Calu3 (cell line): ENCODE measurements around the gene SGCA. TPM values are rescaled to one million over a fixed set of nuclear protein-coding genes. Genes with fewer than 3 reads are reported as not detected.

Experiments
- BruUV-seq: library from RNA; stranded (reverse); fragments of 400-500 nt; replicated peaks from 2 replicates; lab custom pipeline; 2021; lab: Mats Ljungman, UMichigan
- CTCF ChIA-PET: fragments of 300-600 bp; sonication (Branson Sonifier 250); formaldehyde crosslinking; loops from one replicate; lab custom pipeline; 2022; ENCODE audit warnings: antibody characterized with exemption; lab: Charles Lee
- DNase-seq: peaks from one replicate; pipeline ENCODE4 v3.0.0; 2022
- H3K27ac Mint-ChIP-seq: one replicate; pipeline ENCODE4 v1.8.0; 2022; ENCODE audit warnings: mixed read lengths; ENCODE audit not compliant: unreplicated experiment
- H3K27me3 Mint-ChIP-seq: one replicate; pipeline ENCODE4 v1.8.0; 2022; ENCODE audit warnings: mixed read lengths; ENCODE audit not compliant: unreplicated experiment
- H3K36me3 Mint-ChIP-seq: one replicate; pipeline ENCODE4 v1.8.0; 2022; ENCODE audit warnings: mild to moderate bottlenecking, moderate library complexity, mixed read lengths; ENCODE audit not compliant: insufficient read depth, unreplicated experiment
- H3K4me1 Mint-ChIP-seq: one replicate; pipeline ENCODE4 v1.8.0; 2022; ENCODE audit warnings: mild to moderate bottlenecking, low read depth, mixed read lengths; ENCODE audit not compliant: unreplicated experiment
- H3K4me3 Mint-ChIP-seq: one replicate; pipeline ENCODE4 v1.8.0; 2022; ENCODE audit warnings: mild to moderate bottlenecking, low read depth, moderate library complexity, mixed read lengths; ENCODE audit not compliant: unreplicated experiment
- H3K9me3 Mint-ChIP-seq: one replicate; pipeline ENCODE4 v1.8.0; 2022; ENCODE audit warnings: low read depth, mixed read lengths; ENCODE audit not compliant: unreplicated experiment
- CTCF ChIP-seq: fragments of 200-600 bp; IDR thresholded peaks from one replicate; pipeline ENCODE4 v1.8.0; 2022; ENCODE audit warnings: antibody characterized with exemption; ENCODE audit not compliant: unreplicated experiment
- intact Hi-C: fragments of 100-400 bp; cut with micrococcal nuclease; formaldehyde crosslinking; loops from one replicate; pipeline ENCODE4 v1.10.0; 2022; ENCODE audit not compliant: unreplicated experiment
- total RNA-seq: library from RNA; stranded (reverse); gene quantifications from 2 replicates; pipeline ENCODE4 v1.2.3, GENCODE V29; 2022

The SGCA gene
- total RNA-seq, 1 experiment from 2014 or later = not detected

- no peak overlapping the region for H3K4me3 Mint-ChIP-seq
- CTCF ChIA-PET = interaction anchor here (0.7 kb wide), 1 partner anchor 11 kb away, joined by 10 read pairs; no protein-coding TSS in a partner anchor
Measured at GRCh38 chr17:50155115-50155819, 10.5 kb upstream of the SGCA start.

GRCh38 chr17:50157891-50158290, 7.9 kb upstream of the SGCA start:
- DNase-seq = no peak
- CTCF ChIA-PET = interaction anchor here (0.8 kb wide), 1 partner anchor 115 kb away, joined by 3 read pairs; no protein-coding TSS in a partner anchor
- intact Hi-C loops = no loop called here
- Mint-ChIP-seq H3K4me3 (no peak overlapping the region), H3K4me1 (peaks cover 43% of the 10 kb centered on the region), H3K36me3 (peaks cover 12% of the 10 kb centered on the region), H3K9me3 (no peaks in the 10 kb centered on the region), H3K27ac (no peak overlapping the region), H3K27me3 (peaks cover 36% of the 10 kb centered on the region)
- no peak for TF ChIP-seq CTCF
- BruUV-seq = no TSS peak

More at GRCh38 chr17:50155115-50155819, 10.5 kb upstream of the SGCA start:
- BruUV-seq = no TSS peak
- no peaks in the 10 kb centered on the region for H3K9me3 Mint-ChIP-seq
- intact Hi-C loops = no loop called here
- no peak overlapping the region for H3K27ac Mint-ChIP-seq
- H3K4me1 Mint-ChIP-seq = peaks cover 36% of the 10 kb centered on the region
- peaks cover 25% of the 10 kb centered on the region for H3K36me3 Mint-ChIP-seq
- no peak for DNase-seq
- no peak for TF ChIP-seq CTCF
- peaks cover 10% of the 10 kb centered on the region for H3K27me3 Mint-ChIP-seq

- peaks cover 12% of the 10 kb centered on the region for H3K36me3 Mint-ChIP-seq
- TF ChIP-seq CTCF = peak; percentile 81
- intact Hi-C loops = loop anchor here (2.0 to 5.0 kb wide), 2 partner anchors 44 to 66 kb away; partner anchors contain the start of gene PDK2
- peaks cover 18% of the 10 kb centered on the region for H3K4me1 Mint-ChIP-seq
- DNase-seq = peak; percentile 97
- H3K27me3 Mint-ChIP-seq = peaks cover 59% of the 10 kb centered on the region
- H3K27ac Mint-ChIP-seq = peak overlapping the region; percentile 6
- no TSS peak for BruUV-seq
- H3K9me3 Mint-ChIP-seq = no peaks in the 10 kb centered on the region
- peak overlapping the region; percentile 75 for H3K4me3 Mint-ChIP-seq
- CTCF ChIA-PET = interaction anchor here (0.6 to 2.6 kb wide), 11 partner anchors 10 to 134 kb away, joined by 3 to 11 read pairs (median 4); partner anchors contain the start of gene PDK2
Measured at GRCh38 chr17:50161023-50161910, 4.5 kb upstream of the SGCA start.

GRCh38 chr17:50161911-50162288, 3.9 kb upstream of the SGCA start:
- no peak for TF ChIP-seq CTCF
- Mint-ChIP-seq H3K4me3 (peak overlapping the region; percentile 75), H3K27ac (peak overlapping the region; percentile 6), H3K27me3 (peaks cover 61% of the 10 kb centered on the region), H3K4me1 (peaks cover 18% of the 10 kb centered on the region), H3K9me3 (no peaks in the 10 kb centered on the region), H3K36me3 (peaks cover 12% of the 10 kb centered on the region)
- DNase-seq = no peak
- CTCF ChIA-PET = interaction anchor here (0.8 to 2.6 kb wide), 8 partner anchors 10 to 135 kb away, joined by 3 to 11 read pairs (median 4); partner anchors contain the start of gene PDK2
- intact Hi-C loops = loop anchor here (2.0 to 5.0 kb wide), 2 partner anchors 45 to 67 kb away; partner anchors contain the start of gene PDK2
- BruUV-seq = no TSS peak
